CD4-positive, alpha-beta T cell treated with Interleukin-6 for 4 hours (primary cell): Measurements from ENCODE around the gene IGSF23.
"Not testable (repeated sequence)": the region's sequence is repeated elsewhere in the genome, so short reads cannot be mapped to it uniquely, and the experiment has no call there.

Experiments
- DNase-seq: peaks from one replicate; pipeline ENCODE4 v3.0.0-alpha.2; 2020; ENCODE audit warnings: mixed read lengths

IGSF23 gene

GRCh38 chr19:44617110-44617880 lies 3.9 kb downstream of the IGSF23 start:
- no peak for DNase-seq

GRCh38 chr19:44618640-44619357 lies 5.4 kb downstream of the IGSF23 start:
- no peak for DNase-seq

GRCh38 chr19:44620667-44621066 lies 7.3 kb downstream of the IGSF23 start:
- DNase-seq: no peak

- no peak for DNase-seq
These were observed 8.0 kb downstream of the IGSF23 start for GRCh38 chr19:44621367-44621766.

- no peak for DNase-seq
These were observed 9.7 kb downstream of the IGSF23 start for GRCh38 chr19:44623080-44623479.

GRCh38 chr19:44623626-44624025 lies 10.3 kb downstream of the IGSF23 start:
- DNase-seq: no peak

- no peak for DNase-seq
These were observed 11.5 kb downstream of the IGSF23 start for GRCh38 chr19:44624840-44625354.

- DNase-seq: not testable (repeated sequence)
These were observed 12.3 kb downstream of the IGSF23 start for GRCh38 chr19:44625637-44626036.

- DNase-seq: no peak
These were observed 12.8 kb downstream of the IGSF23 start for GRCh38 chr19:44626048-44626624.

- DNase-seq: no peak
These were observed 14.3 kb downstream of the IGSF23 start for GRCh38 chr19:44627631-44628030.

- no peak for DNase-seq
These were observed 15.4 kb downstream of the IGSF23 start for GRCh38 chr19:44628793-44629192.

GRCh38 chr19:44631611-44632010 lies 18.2 kb downstream of the IGSF23 start:
- DNase-seq: not testable (repeated sequence)

- not testable (repeated sequence) for DNase-seq
These were observed 20.7 kb downstream of the IGSF23 start for GRCh38 chr19:44634058-44634457.

GRCh38 chr19:44634785-44635184 lies 21.4 kb downstream of the IGSF23 start:
- DNase-seq: no peak

- no peak for DNase-seq
These were observed 22.4 kb downstream of the IGSF23 start for GRCh38 chr19:44635581-44636438.

GRCh38 chr19:44636439-44637389 lies 23.4 kb downstream of the IGSF23 start:
- DNase-seq: no peak

GRCh38 chr19:44637390-44637764 lies 24.0 kb downstream of the IGSF23 start:
- DNase-seq: no peak

GRCh38 chr19:44640518-44640917 lies 27.2 kb downstream of the IGSF23 start:
- no peak for DNase-seq

GRCh38 chr19:44641501-44642265 lies 28.3 kb downstream of the IGSF23 start:
- DNase-seq: no peak

GRCh38 chr19:44642377-44642776 lies 29.0 kb downstream of the IGSF23 start:
- no peak for DNase-seq
